ENCODE results near the gene PLCL2. TPM values are rescaled to one million over a fixed set of nuclear protein-coding genes. Genes with fewer than 3 reads are reported as not detected.

Gene PLCL2
- total and polyA plus RNA-seq, 2 donors (not counting 1 experiment from before 2014, with no cell fraction given): 21.7 to 55.2 TPM

- Histone ChIP-seq H3K9me3 (ENCODE audit: control extremely low read depth in 1 of 3, control insufficient read depth in 2 of 3, insufficient read depth in 1 of 3, low read length in 2 of 3) (no peaks in the 10 kb centered on the region), H3K79me2 (ENCODE audit: control insufficient read depth, insufficient read depth, low read length) (no peaks in the 10 kb centered on the region), H3K27me3 (replicated peaks in 1 of 4; ENCODE audit: control extremely low read depth in 1 of 4, control insufficient read depth in 3 of 4, insufficient read depth in 4 of 4, low read length in 3 of 4) (no peaks in the 10 kb centered on the region), H3K27ac (ENCODE audit: low read length in 2 of 2) (no peak overlapping the region), H3K36me3 (replicated peaks in 1 of 2; ENCODE audit: control extremely low read depth in 1 of 2, control insufficient read depth in 1 of 2, extremely low read depth in 1 of 2, insufficient read depth in 2 of 2, low read length in 1 of 2) (no peaks in the 10 kb centered on the region), H4K20me1 (ENCODE audit: control insufficient read depth, insufficient read depth, low read length, poor library complexity, severe bottlenecking) (no peaks in the 10 kb centered on the region), H2AFZ (ENCODE audit: insufficient read depth, low read depth, low read length, poor library complexity, severe bottlenecking) (no peak overlapping the region), H3K4me1 (ENCODE audit: control insufficient read depth in 2 of 2, insufficient read depth in 2 of 2, low read length in 2 of 2) (peaks cover 16 to 17% of the 10 kb centered on the region in 2 donors), H3K9ac (ENCODE audit: low read length) (no peak overlapping the region), H3K4me3 (ENCODE audit: control extremely low read depth in 1 of 5, extremely low read depth in 1 of 5, insufficient read depth in 1 of 5, low read depth in 2 of 5, low read length in 4 of 5) (no peak overlapping the region), H3K4me2 (replicated peaks; ENCODE audit: low read depth, low read length, poor library complexity, severe bottlenecking) (no peak overlapping the region)
- POLR2A ChIA-PET: no interaction called here
- intact Hi-C loops (cut with micrococcal nuclease): no loop called here
- peaks cover 32% of the 10 kb centered on the region for H3K4me1 Mint-ChIP-seq
- H3K27me3 Mint-ChIP-seq: no peaks in the 10 kb centered on the region
- H3K9me3 Mint-ChIP-seq (ENCODE audit: insufficient read depth): no peaks in the 10 kb centered on the region
- H3K27ac Mint-ChIP-seq: no peak overlapping the region
- CTCF ChIA-PET: interaction anchor here (0.6 to 1.1 kb wide), 3 partner anchors 8 to 375 kb away, joined by 3 to 5 read pairs (median 3); no protein-coding TSS in a partner anchor
- TF ChIP-seq EZH2 (IDR thresholded peaks at IDR 0.05; ENCODE audit: borderline replicate concordance, insufficient read depth, low read depth, low read length, poor library complexity, severe bottlenecking): no peak
- TF ChIP-seq CTCF (IDR thresholded peaks at IDR 0.05): no peak
- no peak for ATAC-seq (ENCODE audit: low read depth)
- whole genome bisulfite sequencing (ENCODE audit: insufficient coverage): no CpG with 5 or more reads among the region's 4 CpGs
- no peak for DNase-seq
- H3K4me3 Mint-ChIP-seq: no peak overlapping the region
Observed at GRCh38 chr3:16836505-16837237, 48.1 kb upstream of the PLCL2 start.

- H3K27ac ChIP-seq (ENCODE audit: low read length in 2 of 2): no peak overlapping the region
- H3K79me2 ChIP-seq (ENCODE audit: control insufficient read depth, insufficient read depth, low read length): no peaks in the 10 kb centered on the region
- no peaks in the 10 kb centered on the region for H3K27me3 Mint-ChIP-seq
- H3K4me2 ChIP-seq (replicated peaks; ENCODE audit: low read depth, low read length, poor library complexity, severe bottlenecking): peak overlapping the region; percentile 1
- intact Hi-C loops (cut with micrococcal nuclease): no loop called here
- peaks cover 25 to 27% of the 10 kb centered on the region in 2 donors for H3K4me1 ChIP-seq (ENCODE audit: control insufficient read depth in 2 of 2, insufficient read depth in 2 of 2, low read length in 2 of 2)
- POLR2A ChIA-PET: interaction anchor here (0.6 kb wide), 1 partner anchor 358 kb away, joined by 3 read pairs; no protein-coding TSS in a partner anchor
- H3K4me3 Mint-ChIP-seq: no peak overlapping the region
- ATAC-seq (ENCODE audit: low read depth): no peak
- WGBS (ENCODE audit: insufficient coverage): 100% methylated on average over 1 of the region's 7 CpGs
- no peaks in the 10 kb centered on the region for H3K9me3 ChIP-seq (ENCODE audit: control extremely low read depth in 1 of 3, control insufficient read depth in 2 of 3, insufficient read depth in 1 of 3, low read length in 2 of 3)
- H3K27me3 ChIP-seq (replicated peaks in 1 of 4; ENCODE audit: control extremely low read depth in 1 of 4, control insufficient read depth in 3 of 4, insufficient read depth in 4 of 4, low read length in 3 of 4): no peaks in the 10 kb centered on the region
- no peaks in the 10 kb centered on the region for H3K9me3 Mint-ChIP-seq (ENCODE audit: insufficient read depth)
- no peak overlapping the region for H3K4me3 ChIP-seq (ENCODE audit: control extremely low read depth in 1 of 5, extremely low read depth in 1 of 5, insufficient read depth in 1 of 5, low read depth in 2 of 5, low read length in 4 of 5)
- no peak for DNase-seq
- no peak overlapping the region for H3K27ac Mint-ChIP-seq
- H4K20me1 ChIP-seq (ENCODE audit: control insufficient read depth, insufficient read depth, low read length, poor library complexity, severe bottlenecking): no peaks in the 10 kb centered on the region
- no peak overlapping the region for H3K9ac ChIP-seq (ENCODE audit: low read length)
- TF ChIP-seq CTCF (IDR thresholded peaks at IDR 0.05): no peak
- TF ChIP-seq EZH2 (IDR thresholded peaks at IDR 0.05; ENCODE audit: borderline replicate concordance, insufficient read depth, low read depth, low read length, poor library complexity, severe bottlenecking): no peak
- CTCF ChIA-PET: interaction anchor here (0.6 to 1.3 kb wide), 3 partner anchors 46 to 374 kb away, joined by 3 to 5 read pairs (median 3); no protein-coding TSS in a partner anchor
- H2AFZ ChIP-seq (ENCODE audit: insufficient read depth, low read depth, low read length, poor library complexity, severe bottlenecking): peak overlapping the region; percentile 31
- H3K36me3 ChIP-seq (replicated peaks in 1 of 2; ENCODE audit: control extremely low read depth in 1 of 2, control insufficient read depth in 1 of 2, extremely low read depth in 1 of 2, insufficient read depth in 2 of 2, low read length in 1 of 2): no peaks in the 10 kb centered on the region
- H3K4me1 Mint-ChIP-seq: peaks cover 40% of the 10 kb centered on the region
Observed at GRCh38 chr3:16837602-16838001, 47.2 kb upstream of the PLCL2 start.

All from B cell (primary cell).